HG02623 (cell line): Measurements from ENCODE around the gene CCK.

Experiments
- ATAC-seq: cut with Tn5 transposase; IDR thresholded peaks from one replicate; pipeline ENCODE4 v1.9.1; 2021; ENCODE audit warnings: moderate library complexity; ENCODE audit not compliant: unreplicated experiment

CCK gene

GRCh38 chr3:42270561-42270960 is 4.6 kb upstream of the CCK start:
- ATAC-seq, result no peak

DNA sequence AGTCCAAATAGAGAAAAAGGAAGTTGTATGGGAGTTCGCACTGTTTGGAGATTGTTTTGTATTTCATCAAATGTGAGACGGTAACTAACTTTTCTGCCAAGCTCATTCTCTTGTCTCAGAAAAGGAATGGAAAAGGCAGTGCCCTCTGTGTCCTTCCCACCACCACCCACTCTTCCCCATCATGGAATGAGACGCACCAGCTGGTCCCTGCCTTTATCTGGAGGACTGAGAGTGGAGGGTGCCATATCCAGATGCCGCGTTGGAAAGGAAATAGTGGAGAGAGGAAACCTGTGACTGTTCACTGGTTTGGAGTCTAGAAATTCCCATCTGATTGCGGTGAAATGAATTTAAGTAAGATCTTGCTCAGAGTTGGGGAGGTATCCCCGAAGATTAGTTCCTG is 3.7 kb upstream of the CCK start:
- no peak for ATAC-seq

GRCh38 chr3:42267878-42268277 is 1.9 kb upstream of the CCK start:
- no peak for ATAC-seq

DNA sequence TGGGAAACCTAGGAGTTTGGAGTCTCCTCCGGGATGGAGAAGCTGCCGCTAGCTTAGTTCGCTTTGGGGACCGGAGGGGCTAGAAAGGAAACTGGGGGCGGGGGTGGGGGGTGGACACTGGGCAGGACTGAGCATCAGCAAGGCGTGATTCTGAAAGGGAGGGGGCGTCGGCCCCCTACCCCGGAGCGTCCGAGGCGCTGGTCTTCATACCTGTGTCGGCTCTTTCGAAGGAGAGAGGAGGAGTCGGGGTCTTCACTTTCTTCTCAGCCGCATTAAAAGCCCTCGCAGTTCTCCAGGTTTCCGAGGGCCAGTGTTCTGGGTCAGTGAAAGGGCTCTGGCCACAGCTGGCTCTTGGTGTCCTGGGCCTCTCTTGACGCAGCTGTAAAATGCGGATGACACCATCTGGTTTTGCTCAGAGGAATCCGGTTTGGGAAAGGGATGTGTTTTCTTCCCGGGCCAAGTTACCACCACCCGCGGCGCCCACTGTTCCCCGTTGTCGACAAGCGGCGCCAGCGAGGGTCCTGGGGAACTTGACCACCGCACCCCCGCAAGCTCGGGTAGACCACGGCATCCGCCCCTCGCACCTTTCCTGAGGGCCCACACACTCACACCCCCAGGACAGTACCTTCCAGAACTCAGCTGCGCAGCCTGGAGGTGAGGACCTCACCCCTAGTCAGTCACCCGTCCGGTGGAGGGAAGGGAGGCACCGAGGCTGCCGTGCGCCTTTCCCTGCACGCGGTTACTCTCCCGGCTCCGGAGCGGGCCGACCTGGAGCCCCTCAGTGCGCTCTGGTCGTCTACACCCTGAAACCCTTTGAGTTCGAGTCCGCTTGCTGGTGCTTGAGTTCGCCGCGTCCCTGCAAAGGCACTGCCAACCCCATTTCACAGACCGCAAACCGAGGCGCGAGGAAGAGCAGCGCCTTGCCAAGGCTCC is 660 bp downstream of the CCK start:
- no peak for ATAC-seq

GRCh38 chr3:42264399-42265058 is 1.5 kb downstream of the CCK start:
- no peak for ATAC-seq

GRCh38 chr3:42263354-42264346 is 2.3 kb downstream of the CCK start:
- no peak for ATAC-seq

- no peak for ATAC-seq
Observed at GRCh38 chr3:42262525-42262924, 3.5 kb downstream of the CCK start.

- ATAC-seq, result no peak
Observed at GRCh38 chr3:42257007-42257406, 9.0 kb downstream of the CCK start.

DNA sequence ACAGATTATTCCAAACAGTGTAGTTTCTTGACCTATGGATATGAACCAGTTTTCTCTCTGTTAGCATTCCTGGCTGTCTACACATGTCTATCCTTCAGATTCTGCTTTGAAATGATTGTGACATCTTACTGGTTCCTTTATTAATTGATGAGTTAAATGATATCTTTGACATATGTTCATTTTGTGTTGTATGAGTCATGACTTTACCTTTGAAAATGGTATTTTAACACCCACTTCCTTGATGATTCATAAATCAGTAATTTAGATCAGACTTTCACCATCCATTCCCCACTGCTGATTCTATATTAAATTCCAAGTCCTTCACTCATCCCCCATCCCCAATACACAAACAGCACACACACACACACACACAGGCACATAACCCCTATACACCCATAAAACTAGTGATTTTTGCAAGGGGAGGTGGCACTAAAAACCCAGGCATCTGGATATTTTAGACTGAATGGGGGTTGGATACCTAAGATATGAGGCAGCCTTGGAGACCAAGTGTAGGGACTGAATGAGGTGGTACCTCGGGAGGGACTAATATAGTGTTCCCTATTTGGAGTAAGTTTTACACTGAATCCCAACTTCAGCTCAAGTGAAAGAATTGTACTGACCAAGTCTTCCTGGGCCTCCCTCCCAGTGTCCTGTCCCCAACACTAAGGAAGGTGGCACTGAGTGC is 9.7 kb downstream of the CCK start:
- ATAC-seq, result no peak

GRCh38 chr3:42254566-42254965 is 11.4 kb downstream of the CCK start:
- no peak for ATAC-seq

DNA sequence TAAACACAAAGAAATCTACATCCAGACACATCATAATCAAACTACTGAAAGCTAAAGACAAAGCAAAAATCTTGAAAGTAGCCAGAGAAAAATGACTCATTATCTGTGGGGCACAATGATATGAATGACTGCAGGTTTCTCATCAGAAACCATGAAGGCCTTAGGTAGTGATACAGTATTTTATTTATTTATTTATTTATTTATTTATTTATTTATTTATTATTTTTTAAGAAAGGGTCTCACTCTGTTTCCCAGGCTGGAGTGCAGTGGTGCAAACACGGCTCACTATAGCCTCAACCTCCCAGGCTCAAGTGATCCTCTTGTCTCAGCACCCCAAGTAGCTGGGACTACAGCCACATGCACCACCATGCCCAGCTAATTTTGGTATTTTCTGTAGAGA is 15.2 kb downstream of the CCK start:
- ATAC-seq, result no peak

DNA sequence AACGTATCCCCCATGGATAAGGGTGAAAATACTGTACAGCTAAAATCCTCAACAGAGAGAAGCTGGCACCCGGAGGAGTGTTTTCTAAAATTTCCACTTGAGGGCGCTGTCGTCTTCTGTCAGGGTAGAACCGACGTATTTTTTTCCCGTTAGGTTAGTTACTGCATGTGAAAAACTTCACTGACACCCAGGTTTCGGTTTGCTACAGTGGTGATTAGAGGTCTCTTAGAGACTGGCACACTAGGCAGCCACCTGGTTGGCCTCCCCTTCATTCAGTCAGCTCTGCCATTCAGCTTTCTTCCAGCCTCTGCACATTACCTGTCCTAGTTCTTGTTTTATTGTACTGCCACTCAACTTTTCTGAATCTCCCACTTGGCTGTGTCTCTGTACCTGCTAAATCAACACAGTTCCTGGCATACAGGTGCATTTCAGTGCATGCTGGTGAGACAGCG is 18.4 kb downstream of the CCK start:
- peak; percentile 77 for ATAC-seq

DNA sequence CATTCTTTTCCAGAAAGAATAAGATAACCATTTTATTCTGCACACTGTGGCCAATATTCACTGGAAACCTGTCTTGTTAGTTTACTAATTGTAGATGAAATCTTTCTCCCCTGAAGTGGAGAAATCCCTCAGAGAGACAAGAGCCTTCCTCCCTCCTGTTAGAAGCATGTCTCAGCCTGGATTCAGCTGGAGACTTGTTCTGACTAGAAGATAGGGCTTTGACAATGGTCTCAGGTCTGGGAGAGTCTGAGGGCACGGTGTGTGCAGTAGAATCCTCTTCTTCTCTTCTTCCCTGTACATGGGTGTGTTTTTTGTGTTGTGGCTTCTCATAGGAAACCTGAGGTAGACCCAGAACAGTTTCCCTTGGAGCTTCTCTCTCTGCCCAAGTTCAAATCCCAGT is 19.9 kb downstream of the CCK start:
- no peak for ATAC-seq

DNA sequence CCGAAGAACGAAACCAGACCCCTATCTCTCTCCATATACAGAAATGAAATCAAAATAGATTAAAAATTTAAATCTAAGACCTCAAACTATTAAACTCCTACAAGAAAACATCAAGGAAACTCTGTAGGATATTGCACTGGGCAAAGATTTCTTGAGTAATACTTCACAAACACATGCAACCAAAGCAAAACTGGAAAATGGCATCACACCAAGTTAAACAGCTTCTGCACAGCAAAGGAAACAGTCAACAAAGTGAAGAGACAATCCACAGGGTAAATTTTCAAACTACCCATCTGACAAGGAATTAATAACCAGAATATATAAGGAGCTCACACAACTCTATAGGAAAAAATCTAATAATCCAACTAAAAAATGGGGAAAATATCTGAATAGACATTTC is 29.4 kb downstream of the CCK start:
- ATAC-seq, result no peak

GRCh38 chr3:42235532-42235931 is 30.5 kb downstream of the CCK start:
- no peak for ATAC-seq

DNA sequence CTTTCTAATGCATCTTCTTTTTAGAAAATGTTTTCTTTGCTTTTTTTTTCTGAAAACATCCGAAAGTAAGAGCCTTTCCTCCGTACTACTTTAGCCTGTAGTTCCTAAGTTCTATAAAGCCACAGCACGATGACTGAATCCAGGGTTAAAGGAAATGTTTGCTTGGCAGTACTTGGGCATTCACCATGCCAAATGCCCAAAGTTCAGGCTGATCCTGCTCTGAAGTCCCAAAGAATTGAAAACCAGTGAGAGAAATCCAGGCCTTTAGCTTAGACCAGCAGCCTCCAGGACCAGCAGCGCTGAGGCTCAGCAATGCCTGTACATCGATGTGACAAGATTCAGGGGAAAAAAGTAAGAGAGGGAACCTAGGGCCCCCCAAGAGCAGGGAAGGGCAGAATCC is 35.1 kb downstream of the CCK start:
- ATAC-seq, result no peak

DNA sequence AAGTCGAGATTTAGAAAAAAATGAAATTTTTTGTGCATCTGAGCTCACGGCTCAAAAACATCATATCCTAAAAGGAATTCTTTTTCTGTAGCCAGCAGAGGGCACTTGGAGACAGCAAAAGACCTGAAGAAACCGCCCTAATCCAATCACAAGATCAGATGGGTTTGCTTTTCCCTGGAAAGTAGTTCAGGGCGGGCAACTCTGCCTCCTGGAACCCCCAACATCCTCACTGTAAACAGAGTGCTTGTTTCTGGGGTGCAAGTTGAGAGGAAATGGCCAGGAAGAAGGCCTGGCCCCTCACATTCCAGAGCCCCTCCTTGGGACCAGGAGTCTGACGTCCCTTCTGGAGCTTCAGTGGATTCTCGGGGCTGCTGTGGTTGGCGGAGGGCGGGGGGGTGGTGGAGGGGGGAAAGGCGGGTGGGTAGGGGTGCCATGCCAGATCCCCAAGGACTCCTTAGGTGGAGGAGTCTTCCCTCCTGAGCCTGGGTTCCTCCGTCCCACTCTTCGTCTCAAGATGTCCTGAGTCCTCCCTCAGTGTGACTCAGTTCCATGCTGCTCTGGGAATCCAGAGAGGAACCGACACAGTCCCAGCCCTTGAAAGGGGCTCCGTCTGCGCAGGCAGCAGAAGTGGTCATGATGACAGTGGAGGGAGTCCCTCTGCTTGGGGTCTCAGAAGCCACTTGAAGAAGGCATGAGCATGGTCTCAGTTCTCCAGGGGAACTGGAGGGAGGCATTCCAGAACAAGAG is 35.9 kb downstream of the CCK start:
- no peak for ATAC-seq

DNA sequence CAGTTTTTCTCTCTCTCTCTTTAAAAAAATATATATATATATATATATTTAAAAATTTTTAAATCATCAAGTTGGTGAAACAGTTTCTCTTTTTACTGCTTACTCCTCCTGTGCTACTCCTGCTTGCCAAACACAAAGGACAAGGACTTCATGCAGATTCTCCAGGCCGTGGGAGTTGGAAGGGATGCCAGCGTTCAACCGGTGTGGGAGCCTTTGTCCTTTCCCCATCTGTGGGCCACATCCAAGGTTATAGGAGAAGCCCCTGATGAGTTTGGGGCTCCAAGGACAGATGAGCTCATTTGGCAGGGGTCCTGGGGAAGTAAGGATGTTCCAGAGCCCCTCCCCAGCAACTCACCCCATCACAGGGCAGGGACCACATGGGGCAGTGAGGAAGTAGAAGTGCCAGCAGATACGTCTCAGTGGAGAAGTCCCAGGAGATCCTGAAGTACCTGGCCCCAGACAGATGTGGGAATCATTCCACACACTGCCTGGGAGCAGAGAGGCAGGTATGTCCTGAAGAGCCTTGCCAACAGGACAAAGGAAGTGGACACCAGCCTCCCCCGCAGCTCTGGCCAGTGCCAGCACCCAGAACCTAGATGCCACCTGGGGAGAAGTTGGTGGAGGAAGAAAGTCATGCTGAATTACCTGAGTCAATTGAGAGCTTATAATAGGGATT is 36.6 kb downstream of the CCK start:
- ATAC-seq, result no peak

DNA sequence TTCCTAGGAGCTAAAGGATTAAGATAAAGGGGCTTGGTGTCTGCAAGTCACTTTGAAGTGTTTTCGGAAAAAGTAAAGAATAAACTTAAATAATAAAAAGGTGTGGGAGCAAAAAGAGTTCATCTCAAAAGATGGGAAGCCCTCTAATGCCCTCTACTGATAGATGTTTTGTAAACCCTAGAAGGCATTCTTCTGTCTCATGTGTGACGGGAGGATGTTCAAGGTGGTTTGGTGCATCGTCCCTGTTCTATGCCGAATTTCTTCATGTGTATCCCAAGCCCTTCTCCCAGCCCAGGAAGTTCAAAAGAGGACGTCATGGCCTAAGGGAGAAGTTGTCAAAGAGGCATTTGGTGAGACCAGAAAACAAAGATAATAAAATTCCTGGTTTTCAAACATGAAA is 37.2 kb downstream of the CCK start:
- no peak for ATAC-seq
